Measurements from ENCODE around the gene PPP3CA.
"Not testable (repeated sequence)": the region's sequence is repeated elsewhere in the genome, so short reads cannot be mapped to it uniquely, and the experiment has no call there.

PPP3CA gene

DNA sequence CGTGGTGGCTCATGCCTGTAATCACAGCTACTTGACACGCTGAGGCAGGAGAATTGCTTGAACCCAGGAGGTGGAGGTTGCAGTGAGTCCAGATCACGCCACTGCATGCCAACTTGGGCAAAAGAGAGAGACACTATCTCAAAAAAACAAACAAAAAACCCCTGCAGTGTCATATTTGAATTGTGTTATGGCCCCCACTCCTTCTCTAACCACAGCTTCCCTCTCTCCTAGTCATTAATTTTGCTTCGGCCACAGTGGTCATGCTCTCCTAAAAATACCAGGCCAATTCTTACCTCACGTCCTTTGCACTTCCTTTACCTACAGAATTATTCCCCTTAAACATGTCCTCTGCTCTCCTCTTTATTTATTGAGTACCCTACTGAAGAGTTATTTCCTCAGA is 206.1 kb downstream of the PPP3CA start:
- POLR2A ChIA-PET: no interaction called here
- DNase-seq (ENCODE audit: extremely low spot score): no peak
- TF ChIP-seq FOXA1 (IDR thresholded peaks at IDR 0.05): no peak
- no peak for TF ChIP-seq LEF1 (IDR thresholded peaks at IDR 0.05; ENCODE audit: borderline replicate concordance)
- TF ChIP-seq ELF4 (IDR thresholded peaks at IDR 0.05): no peak
- no peak for TF ChIP-seq BHLHE40 (IDR thresholded peaks at IDR 0.05; ENCODE audit: borderline replicate concordance)
- no peak for TF ChIP-seq TARDBP (IDR thresholded peaks at IDR 0.05)
- TF ChIP-seq ZNF384 (IDR thresholded peaks at IDR 0.05): no peak
- TF ChIP-seq HDGF (IDR thresholded peaks at IDR 0.05; ENCODE audit: borderline replicate concordance): no peak
- no peak for TF ChIP-seq L3MBTL2 (conservative IDR thresholded peaks at IDR 0.05)
- no peak for TF ChIP-seq ARNT (IDR thresholded peaks at IDR 0.05)
- TF ChIP-seq, protein P1, sequence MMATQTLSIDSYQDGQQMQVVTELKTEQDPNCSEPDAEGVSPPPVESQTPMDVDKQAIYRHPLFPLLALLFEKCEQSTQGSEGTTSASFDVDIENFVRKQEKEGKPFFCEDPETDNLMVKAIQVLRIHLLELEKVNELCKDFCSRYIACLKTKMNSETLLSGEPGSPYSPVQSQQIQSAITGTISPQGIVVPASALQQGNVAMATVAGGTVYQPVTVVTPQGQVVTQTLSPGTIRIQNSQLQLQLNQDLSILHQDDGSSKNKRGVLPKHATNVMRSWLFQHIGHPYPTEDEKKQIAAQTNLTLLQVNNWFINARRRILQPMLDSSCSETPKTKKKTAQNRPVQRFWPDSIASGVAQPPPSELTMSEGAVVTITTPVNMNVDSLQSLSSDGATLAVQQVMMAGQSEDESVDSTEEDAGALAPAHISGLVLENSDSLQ (IDR thresholded peaks at IDR 0.05): no peak
- no peak for TF ChIP-seq FOXM1 (IDR thresholded peaks at IDR 0.05; ENCODE audit: borderline replicate concordance)
- CTCF ChIA-PET: no interaction called here

DNA sequence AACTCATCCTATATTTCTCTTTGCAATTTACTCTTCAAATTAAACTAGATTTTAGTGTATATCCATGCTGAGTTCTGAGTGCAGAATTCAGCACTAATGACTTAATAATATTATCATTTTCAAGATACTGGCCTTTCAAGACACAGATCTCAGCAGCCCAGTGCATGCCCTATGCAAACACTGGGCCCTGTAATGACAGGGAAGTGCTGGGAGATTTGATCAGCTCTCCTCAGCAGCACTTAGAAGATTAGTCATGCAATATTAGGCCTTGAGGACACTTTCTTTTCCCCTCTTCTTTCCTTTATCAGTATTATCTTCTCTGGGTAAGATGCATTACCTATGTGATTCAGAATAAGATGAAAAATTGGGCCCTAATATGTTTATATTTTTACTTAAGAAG is 207.1 kb downstream of the PPP3CA start:
- ChIA-PET CTCF (no interaction called here), POLR2A (no interaction called here)
- TF ChIP-seq L3MBTL2 (conservative IDR thresholded peaks at IDR 0.05) (no peak), ARNT (IDR thresholded peaks at IDR 0.05) (no peak), LEF1 (IDR thresholded peaks at IDR 0.05; ENCODE audit: borderline replicate concordance) (no peak), TARDBP (IDR thresholded peaks at IDR 0.05) (no peak), FOXK2 (IDR thresholded peaks at IDR 0.05) (no peak), SP1 (IDR thresholded peaks at IDR 0.05) (no peak), ZNF384 (IDR thresholded peaks at IDR 0.05) (no peak), FOXA1 (IDR thresholded peaks at IDR 0.05) (no peak), ELF4 (IDR thresholded peaks at IDR 0.05) (no peak), FOXM1 (IDR thresholded peaks at IDR 0.05; ENCODE audit: borderline replicate concordance) (no peak), HDGF (IDR thresholded peaks at IDR 0.05; ENCODE audit: borderline replicate concordance) (no peak), CTBP1 (IDR thresholded peaks at IDR 0.05; ENCODE audit: borderline replicate concordance) (no peak), NFRKB (IDR thresholded peaks at IDR 0.05) (no peak), SUZ12 (IDR thresholded peaks at IDR 0.05) (no peak), BHLHE40 (IDR thresholded peaks at IDR 0.05; ENCODE audit: borderline replicate concordance) (no peak)
- TF ChIP-seq, protein P1 (IDR thresholded peaks at IDR 0.05): no peak
- no peak for DNase-seq (ENCODE audit: extremely low spot score)

DNA sequence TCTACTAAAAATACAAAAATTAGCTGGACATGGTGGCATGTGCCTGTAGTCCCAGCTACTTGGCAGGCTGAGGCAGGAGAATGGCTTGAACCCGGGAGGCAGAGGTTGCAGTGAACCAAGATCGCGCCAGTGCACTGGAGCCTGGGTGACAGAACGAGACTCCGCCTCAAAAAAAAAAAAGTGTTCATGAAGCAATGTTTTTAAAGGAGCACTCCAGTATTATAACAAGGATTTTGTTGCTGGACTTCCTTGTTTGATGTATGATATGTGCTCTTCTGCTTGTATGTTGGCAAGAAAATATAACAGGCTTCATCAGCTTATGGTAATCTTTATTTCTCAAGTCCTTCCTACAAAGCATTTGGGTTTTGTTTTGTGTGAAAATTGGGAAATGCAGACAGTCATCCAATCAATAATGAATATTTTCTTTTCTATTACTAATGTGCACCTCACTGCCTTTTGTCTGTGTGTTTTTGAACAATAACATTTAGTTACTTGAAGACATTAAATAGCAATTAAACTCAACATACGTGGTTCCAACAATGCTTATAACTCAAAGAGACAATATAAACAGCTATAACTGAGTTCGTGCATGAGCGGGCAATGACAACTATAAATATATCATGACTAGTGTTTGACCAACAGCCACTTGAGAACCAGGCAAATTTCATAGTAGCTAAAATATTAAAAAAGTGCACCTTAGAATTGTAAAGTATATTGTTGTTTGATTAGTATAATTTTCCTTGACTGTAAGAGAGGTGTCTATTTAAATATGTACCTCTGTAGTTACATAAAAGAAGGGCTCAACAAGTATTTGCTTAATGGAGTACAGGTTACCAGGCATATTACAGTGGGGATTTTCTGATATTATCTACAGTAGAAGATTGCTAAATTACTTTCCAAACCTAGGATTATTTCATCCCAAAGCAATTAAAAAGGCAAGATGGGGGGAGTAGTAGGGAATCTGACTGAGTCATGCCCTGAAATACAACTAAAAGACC is 210.7 kb downstream of the PPP3CA start:
- POLR2A ChIA-PET: no interaction called here
- TF ChIP-seq FOXK2 (IDR thresholded peaks at IDR 0.05) (no peak), SP1 (IDR thresholded peaks at IDR 0.05) (no peak), SUZ12 (IDR thresholded peaks at IDR 0.05) (no peak), ELF4 (IDR thresholded peaks at IDR 0.05) (no peak)
- no peak for DNase-seq (ENCODE audit: extremely low spot score)
- CTCF ChIA-PET: no interaction called here

DNA sequence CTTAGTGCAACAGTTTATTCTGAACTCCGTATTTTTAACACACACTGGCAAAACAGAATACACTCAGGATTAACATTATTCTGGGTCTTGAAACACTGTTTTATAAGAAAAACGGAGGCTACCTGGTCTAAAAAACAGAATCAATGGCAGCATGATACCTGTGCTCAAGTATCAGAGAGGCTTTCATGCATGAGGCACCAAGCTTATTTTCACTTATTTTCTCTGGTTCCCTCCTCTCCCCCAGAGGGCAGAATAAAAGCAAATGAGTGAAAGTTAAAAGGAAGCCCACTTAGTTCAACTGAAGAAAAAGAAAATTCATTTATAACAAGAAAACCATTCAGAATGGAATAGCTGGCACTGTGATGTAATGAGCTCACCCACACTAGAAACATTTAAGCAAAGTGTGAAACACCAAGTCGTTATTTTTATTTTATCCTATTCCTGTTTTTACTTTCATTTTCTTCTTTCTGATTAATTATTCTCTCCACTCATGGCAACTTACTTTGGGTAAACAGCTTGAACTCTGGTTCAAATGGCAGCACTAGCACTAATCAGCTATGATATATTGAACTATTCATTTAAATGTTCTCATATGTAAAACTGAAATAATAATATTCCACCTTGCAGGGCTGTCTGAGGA is 211.8 kb downstream of the PPP3CA start:
- ChIA-PET POLR2A (no interaction called here), CTCF (no interaction called here)
- no peak for DNase-seq (ENCODE audit: extremely low spot score)
- TF ChIP-seq TARDBP (IDR thresholded peaks at IDR 0.05): no peak
- no peak for TF ChIP-seq FOXA1 (IDR thresholded peaks at IDR 0.05)
- TF ChIP-seq FOXM1 (IDR thresholded peaks at IDR 0.05; ENCODE audit: borderline replicate concordance): no peak
- TF ChIP-seq ELF4 (IDR thresholded peaks at IDR 0.05): no peak
- TF ChIP-seq ZNF384 (IDR thresholded peaks at IDR 0.05): no peak
- no peak for TF ChIP-seq LEF1 (IDR thresholded peaks at IDR 0.05; ENCODE audit: borderline replicate concordance)
- TF ChIP-seq HDGF (IDR thresholded peaks at IDR 0.05; ENCODE audit: borderline replicate concordance): no peak
- TF ChIP-seq SUZ12 (IDR thresholded peaks at IDR 0.05): no peak
- no peak for TF ChIP-seq BHLHE40 (IDR thresholded peaks at IDR 0.05; ENCODE audit: borderline replicate concordance)
- no peak for TF ChIP-seq NFRKB (IDR thresholded peaks at IDR 0.05)
- TF ChIP-seq CTBP1 (IDR thresholded peaks at IDR 0.05; ENCODE audit: borderline replicate concordance): no peak
- TF ChIP-seq L3MBTL2 (conservative IDR thresholded peaks at IDR 0.05): no peak
- TF ChIP-seq SP1 (IDR thresholded peaks at IDR 0.05): no peak
- TF ChIP-seq ARNT (IDR thresholded peaks at IDR 0.05): no peak

DNA sequence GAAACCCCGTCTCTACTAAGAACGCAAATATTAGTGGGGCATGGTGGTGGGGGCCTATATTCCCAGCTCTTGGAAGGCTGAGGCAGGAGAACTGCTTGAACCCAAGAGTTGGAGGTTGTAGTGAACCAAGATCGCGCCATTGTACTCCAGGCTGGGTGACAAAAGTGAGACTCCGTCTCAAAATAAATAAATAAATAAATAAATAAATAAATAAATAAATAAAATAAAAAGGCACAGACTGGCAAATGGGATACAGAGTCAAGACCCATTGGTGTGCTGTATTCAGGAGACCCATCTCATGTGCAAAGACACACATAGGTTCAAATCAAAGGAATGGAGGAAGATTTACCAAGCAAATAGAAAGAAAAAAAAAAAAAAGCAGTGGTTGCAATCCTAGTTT is 216.3 kb downstream of the PPP3CA start:
- POLR2A ChIA-PET; CTCF ChIA-PET; DNase-seq (ENCODE audit: extremely low spot score): not testable (repeated sequence)

- DNase-seq (ENCODE audit: extremely low spot score); CTCF ChIA-PET; POLR2A ChIA-PET: not testable (repeated sequence)
Observed at GRCh38 chr4:101128898-101129297, 218.4 kb downstream of the PPP3CA start.

GRCh38 chr4:101128473-101128872 is 218.9 kb downstream of the PPP3CA start:
- no peak for DNase-seq (ENCODE audit: extremely low spot score)
- ChIA-PET CTCF (no interaction called here), POLR2A (no interaction called here)
- no peak for TF ChIP-seq TARDBP (IDR thresholded peaks at IDR 0.05)

Measured in HEK293T (cell line).